H9 (cell line): ENCODE results near the gene PCGF3. TPM values are rescaled to one million over a fixed set of nuclear protein-coding genes. Genes with fewer than 3 reads are reported as not detected.

Source experiments
- DNase-seq: peaks from one replicate; pipeline ENCODE4 v3.0.0-alpha.2; 2017
- H2AFZ ChIP-seq: one replicate; pipeline ENCODE4 v1.6.1; 2013; ENCODE audit warnings: mild to moderate bottlenecking, low read length, control low read depth, moderate library complexity
- H2AK5ac ChIP-seq: 2 replicates; pipeline ENCODE4 v1.6.1; 2013; ENCODE audit warnings: low read length, control low read depth, mixed read lengths; ENCODE audit not compliant: insufficient read length
- H2BK120ac ChIP-seq: one replicate; pipeline ENCODE4 v1.6.1; 2013; ENCODE audit warnings: low read depth, mild to moderate bottlenecking, low read length, control low read depth, inconsistent platforms; ENCODE audit not compliant: poor library complexity, severe bottlenecking
- H2BK12ac ChIP-seq: 2 replicates; pipeline ENCODE4 v1.6.1; 2013; ENCODE audit warnings: low read length, control low read depth, mixed read lengths, low read depth; ENCODE audit not compliant: insufficient read length
- H2BK15ac ChIP-seq: 2 replicates; pipeline ENCODE4 v1.6.1; 2013; ENCODE audit warnings: low read depth, low read length, control low read depth
- H2BK20ac ChIP-seq: one replicate; pipeline ENCODE4 v1.6.1; 2013; ENCODE audit warnings: low read depth, mild to moderate bottlenecking, low read length, control low read depth, inconsistent platforms; ENCODE audit not compliant: poor library complexity, severe bottlenecking
- H2BK5ac ChIP-seq: 2 replicates; pipeline ENCODE4 v1.6.1; 2013; ENCODE audit warnings: low read length, control low read depth, mixed read lengths; ENCODE audit not compliant: insufficient read length
- H3K14ac ChIP-seq: 2 replicates; pipeline ENCODE4 v1.6.1; 2013; ENCODE audit warnings: low read length, control low read depth; ENCODE audit not compliant: insufficient read depth
- H3K18ac ChIP-seq: 2 replicates; pipeline ENCODE4 v1.6.1; 2013; ENCODE audit warnings: low read depth, mild to moderate bottlenecking, mixed read lengths, low read length, control low read depth; ENCODE audit not compliant: insufficient read length
- H3K23ac ChIP-seq: 2 replicates; pipeline ENCODE4 v1.6.1; 2013; ENCODE audit warnings: low read length, control low read depth, mixed read lengths, low read depth; ENCODE audit not compliant: insufficient read length
- H3K23me2 ChIP-seq: 2 replicates; pipeline ENCODE4 v1.6.1; 2013; ENCODE audit warnings: low read depth, mild to moderate bottlenecking, mixed read lengths, low read length, control low read depth; ENCODE audit not compliant: insufficient read length, poor library complexity, severe bottlenecking
- H3K27ac ChIP-seq: 2 replicates; pipeline ENCODE4 v1.5.1; 2013; ENCODE audit warnings: low read length, control low read depth, mixed read lengths, low read depth; ENCODE audit not compliant: insufficient read length
- H3K27me3 ChIP-seq: 2 replicates; pipeline ENCODE4 v1.6.1; 2013; ENCODE audit warnings: low read length, control low read depth, inconsistent platforms; ENCODE audit not compliant: insufficient read depth
- H3K4ac ChIP-seq: 2 replicates; pipeline ENCODE4 v1.6.1; 2013; ENCODE audit warnings: low read depth, mild to moderate bottlenecking, control low read depth, inconsistent platforms, low read length, moderate library complexity
- H3K4me1 ChIP-seq: 2 replicates; pipeline ENCODE4 v1.6.1; 2013; ENCODE audit warnings: low read length, control low read depth, inconsistent platforms; ENCODE audit not compliant: insufficient read depth
- H3K4me2 ChIP-seq: 2 replicates; pipeline ENCODE4 v1.6.1; 2013; ENCODE audit warnings: low read length, control low read depth, mixed read lengths; ENCODE audit not compliant: insufficient read length, insufficient read depth
- H3K56ac ChIP-seq: 2 replicates; pipeline ENCODE4 v1.6.1; 2013; ENCODE audit warnings: low read depth, mild to moderate bottlenecking, mixed read lengths, low read length, control low read depth; ENCODE audit not compliant: insufficient read length
- H3K79me1 ChIP-seq: 2 replicates; pipeline ENCODE4 v1.6.1; 2013; ENCODE audit warnings: low read depth, mild to moderate bottlenecking, moderate library complexity, low read length, control low read depth, inconsistent platforms; ENCODE audit not compliant: insufficient read depth, poor library complexity, severe bottlenecking
- H3K79me2 ChIP-seq: 2 replicates; pipeline ENCODE4 v1.6.1; 2013; ENCODE audit warnings: low read length, control low read depth, inconsistent platforms; ENCODE audit not compliant: insufficient read depth
- H3K9ac ChIP-seq: 2 replicates; pipeline ENCODE4 v1.6.1; 2013; ENCODE audit warnings: low read length, control low read depth, mixed read lengths; ENCODE audit not compliant: insufficient read length; ENCODE audit errors: extremely low read depth
- H3K9me3 ChIP-seq: one replicate; pipeline ENCODE4 v1.6.1; 2013; ENCODE audit warnings: low read depth, low read length, inconsistent platforms; ENCODE audit not compliant: control insufficient read depth
- H3T11ph ChIP-seq: one replicate; pipeline ENCODE4 v1.6.1; 2013; ENCODE audit warnings: mild to moderate bottlenecking, low read length, control low read depth, inconsistent platforms
- H4K20me1 ChIP-seq: one replicate; pipeline ENCODE4 v1.6.1; 2013; ENCODE audit not compliant: control insufficient read depth, insufficient read length, insufficient read depth
- H4K5ac ChIP-seq: 2 replicates; pipeline ENCODE4 v1.6.1; 2013; ENCODE audit warnings: low read depth, mild to moderate bottlenecking, mixed read lengths, low read length, control low read depth; ENCODE audit not compliant: insufficient read length
- H4K8ac ChIP-seq: replicated peaks from 2 replicates; pipeline ENCODE4 v1.6.1; 2013; ENCODE audit warnings: low read length, control low read depth, mixed read lengths, low read depth; ENCODE audit not compliant: insufficient read length
- H4K91ac ChIP-seq: 2 replicates; pipeline ENCODE4 v1.6.1; 2013; ENCODE audit warnings: low read depth, mild to moderate bottlenecking, moderate library complexity, mixed read lengths, low read length, control low read depth; ENCODE audit not compliant: insufficient read length
- H3K27ac Mint-ChIP-seq, 3 experiments: 2 replicates in 2 of 3; 3 replicates in 1 of 3; pipeline ENCODE4 v1.8.0; 2020 to 2021; ENCODE audit warnings: mixed read lengths in 3 of 3, mild to moderate bottlenecking in 1 of 3, moderate library complexity in 1 of 3
- H3K27me3 Mint-ChIP-seq: 2 replicates; pipeline ENCODE4 v1.8.0; 2021; ENCODE audit warnings: low read depth, mild to moderate bottlenecking, moderate library complexity, mixed read lengths
- H3K36me3 Mint-ChIP-seq, 3 experiments: 2 replicates in 2 of 3; 3 replicates in 1 of 3; pipeline ENCODE4 v1.8.0; 2020 to 2021; ENCODE audit warnings: low read depth in 3 of 3, mixed read lengths in 3 of 3; ENCODE audit not compliant: insufficient read depth in 1 of 3
- H3K4me1 Mint-ChIP-seq, 2 experiments: 2 replicates each; pipeline ENCODE4 v1.8.0; 2020; ENCODE audit warnings: mixed read lengths in 2 of 2
- H3K4me3 Mint-ChIP-seq, 2 experiments: 2 replicates in 1 of 2; 3 replicates in 1 of 2; pipeline ENCODE4 v1.8.0; 2020 to 2021; ENCODE audit warnings: mild to moderate bottlenecking in 2 of 2, mixed read lengths in 2 of 2, moderate library complexity in 1 of 2
- H3K9me3 Mint-ChIP-seq, 2 experiments: 2 replicates in 1 of 2; 3 replicates in 1 of 2; pipeline ENCODE4 v1.8.0; 2020; ENCODE audit warnings: mild to moderate bottlenecking in 2 of 2, mixed read lengths in 2 of 2, moderate library complexity in 1 of 2
- WGBS: extraction: QIAGEN DNeasy Blood & Tissue Kit; methylation state at CpG from one replicate; pipeline ENCODE4 v1.1.7; 2013; ENCODE audit warnings: missing lambda C conversion rate, low lambda C conversion rate, mixed read lengths; ENCODE audit not compliant: insufficient read length; ENCODE audit errors: extremely low coverage; 5-methylcytosine and 5-hydroxymethylcytosine counted together
- total RNA-seq: library from RNA; stranded (reverse); gene quantifications from 2 replicates; pipeline ENCODE4 v1.2.1, GENCODE V29; 2021
- TF ChIP-seq, protein P1 (sequence below): fragments of 200-600 bp; sonication (generic); conservative IDR thresholded peaks from 3 replicates; pipeline ENCODE4 v1.8.0; 2021; ENCODE audit warnings: antibody characterized with exemption, mild to moderate bottlenecking

The PCGF3 gene
- total RNA-seq, 1 experiment from 2014 or later, result 43.1 TPM

DNA sequence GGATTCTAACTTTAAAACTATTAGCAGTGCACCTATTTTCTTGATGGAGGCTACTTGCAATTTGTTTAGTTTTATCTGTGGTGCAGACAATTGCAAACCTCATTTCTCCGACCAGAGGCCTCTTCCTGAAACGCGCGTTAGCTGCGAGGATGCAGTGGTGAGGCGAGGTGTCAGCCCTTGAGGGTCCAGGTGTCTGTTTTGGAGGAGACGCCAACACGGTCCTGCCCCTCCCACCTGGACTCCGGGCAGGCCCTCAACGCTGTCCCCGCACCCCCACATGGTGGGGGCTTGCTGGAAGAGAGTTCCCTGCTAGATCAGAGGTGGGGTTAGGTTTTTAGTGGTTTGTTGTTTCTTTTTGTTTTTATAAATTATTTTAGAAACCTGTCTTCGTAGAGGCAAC is 34.4 kb downstream of the PCGF3 start:
- no peaks in the 10 kb centered on the region for H3K9me3 ChIP-seq
- no peaks in the 10 kb centered on the region; the same call in 1 of the 2 replicates for H3K79me2 ChIP-seq
- DNase-seq, result no peak
- no peak overlapping the region for H2BK20ac ChIP-seq
- no peak overlapping the region for H4K91ac ChIP-seq
- H2AFZ ChIP-seq, result no peak overlapping the region
- no peak overlapping the region for H3K4me2 ChIP-seq
- no peak overlapping the region for H2AK5ac ChIP-seq
- H3K18ac ChIP-seq, result no peak overlapping the region
- H3K27ac Mint-ChIP-seq, result no peak overlapping the region
- no peaks in the 10 kb centered on the region for H3K4me1 Mint-ChIP-seq
- no peak overlapping the region for H3K4me3 Mint-ChIP-seq
- no peak overlapping the region for H2BK15ac ChIP-seq
- no peaks in the 10 kb centered on the region for H4K20me1 ChIP-seq
- no peak overlapping the region for H2BK12ac ChIP-seq
- H2BK120ac ChIP-seq, result no peak overlapping the region
- WGBS, result no CpG with 5 or more reads among the region's 12 CpGs
- H3K27ac ChIP-seq, result no peak overlapping the region
- no peak overlapping the region for H4K8ac ChIP-seq
- no peaks in the 10 kb centered on the region for H3K27me3 ChIP-seq
- peaks cover 2% of the 10 kb centered on the region for H3K23me2 ChIP-seq
- no peak overlapping the region for H4K5ac ChIP-seq
- H3K4me1 ChIP-seq, result no peaks in the 10 kb centered on the region
- no peaks in the 10 kb centered on the region for H3K79me1 ChIP-seq
- peaks cover 25 to 64% (median 54%) of the 10 kb centered on the region in 3 experiments for H3K36me3 Mint-ChIP-seq
- peaks cover 2 to 3% of the 10 kb centered on the region in 2 experiments; a peak in 3 of 5 replicates for H3K9me3 Mint-ChIP-seq
- H3K4ac ChIP-seq, result no peak overlapping the region
- TF ChIP-seq, protein P1, sequence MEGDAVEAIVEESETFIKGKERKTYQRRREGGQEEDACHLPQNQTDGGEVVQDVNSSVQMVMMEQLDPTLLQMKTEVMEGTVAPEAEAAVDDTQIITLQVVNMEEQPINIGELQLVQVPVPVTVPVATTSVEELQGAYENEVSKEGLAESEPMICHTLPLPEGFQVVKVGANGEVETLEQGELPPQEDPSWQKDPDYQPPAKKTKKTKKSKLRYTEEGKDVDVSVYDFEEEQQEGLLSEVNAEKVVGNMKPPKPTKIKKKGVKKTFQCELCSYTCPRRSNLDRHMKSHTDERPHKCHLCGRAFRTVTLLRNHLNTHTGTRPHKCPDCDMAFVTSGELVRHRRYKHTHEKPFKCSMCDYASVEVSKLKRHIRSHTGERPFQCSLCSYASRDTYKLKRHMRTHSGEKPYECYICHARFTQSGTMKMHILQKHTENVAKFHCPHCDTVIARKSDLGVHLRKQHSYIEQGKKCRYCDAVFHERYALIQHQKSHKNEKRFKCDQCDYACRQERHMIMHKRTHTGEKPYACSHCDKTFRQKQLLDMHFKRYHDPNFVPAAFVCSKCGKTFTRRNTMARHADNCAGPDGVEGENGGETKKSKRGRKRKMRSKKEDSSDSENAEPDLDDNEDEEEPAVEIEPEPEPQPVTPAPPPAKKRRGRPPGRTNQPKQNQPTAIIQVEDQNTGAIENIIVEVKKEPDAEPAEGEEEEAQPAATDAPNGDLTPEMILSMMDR, result no peak
- H3T11ph ChIP-seq, result no peak overlapping the region
- H3K56ac ChIP-seq, result no peak overlapping the region
- no peak overlapping the region for H3K14ac ChIP-seq
- H3K27me3 Mint-ChIP-seq, result no peaks in the 10 kb centered on the region
- no peak overlapping the region for H3K23ac ChIP-seq
- H3K9ac ChIP-seq, result no peak overlapping the region
- no peak overlapping the region for H2BK5ac ChIP-seq
